HG02840 (cell line): ENCODE data around the gene PCK2.

Source experiments
- ATAC-seq: cut with Tn5 transposase; IDR thresholded peaks from one replicate; pipeline ENCODE4 v1.9.1; 2021; ENCODE audit warnings: mild to moderate bottlenecking, moderate library complexity, moderate number of reproducible peaks; ENCODE audit not compliant: unreplicated experiment, low FRiP score

PCK2 gene

DNA sequence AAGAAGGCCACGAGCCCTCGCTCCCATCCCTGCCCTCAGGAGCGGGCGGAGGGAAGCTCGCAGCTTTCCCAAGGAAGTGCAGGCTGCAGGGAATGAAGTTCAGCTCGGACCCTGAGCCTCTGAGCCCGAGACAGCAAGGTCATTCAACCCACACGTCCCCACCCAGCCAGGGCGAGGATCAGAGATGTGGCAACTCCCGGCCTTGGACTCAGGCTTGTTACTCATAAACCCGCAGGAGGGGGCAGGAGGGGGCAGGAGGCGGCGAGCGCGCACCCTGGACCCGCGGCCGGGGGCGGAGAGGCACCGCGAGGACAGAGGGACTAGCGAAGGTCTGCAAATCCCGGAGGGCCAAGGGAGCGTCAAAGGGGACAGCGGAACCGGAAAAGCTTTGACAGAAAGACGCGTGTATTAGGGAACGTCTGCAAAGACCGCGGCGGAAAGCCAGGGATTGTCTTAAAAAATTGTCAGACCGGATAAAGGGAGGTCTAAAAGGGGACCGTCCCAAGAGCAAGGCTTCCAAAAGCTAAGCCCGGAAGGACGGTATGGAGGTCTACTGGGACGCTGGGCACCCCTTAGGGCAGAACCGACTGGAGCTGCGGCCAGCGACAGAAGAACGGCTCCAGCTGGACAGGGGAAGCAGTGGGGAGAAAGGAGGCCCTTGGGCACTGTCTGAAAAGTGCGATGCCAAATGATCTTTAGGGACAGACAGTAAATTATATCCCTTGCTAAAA, 19.9 kb downstream of the PCK2 start:
- no peak for ATAC-seq

- ATAC-seq = peak; percentile 80
These were observed 20.7 kb downstream of the PCK2 start, which contains the start of the genes DCAF11 and NRL for GRCh38 chr14:24114532-24115421. Gene DCAF11 (plus strand): TSS chr14:24114777. CDS start chr14:24115595, 818 bp downstream. Gene NRL (minus strand): TSS chr14:24114949. CDS start chr14:24082848, 32,101 bp downstream.

- no peak for ATAC-seq
These were observed 21.5 kb downstream of the PCK2 start for GRCh38 chr14:24115422-24116127.

- ATAC-seq = no peak
These were observed 22.2 kb downstream of the PCK2 start for GRCh38 chr14:24116128-24116814.

DNA sequence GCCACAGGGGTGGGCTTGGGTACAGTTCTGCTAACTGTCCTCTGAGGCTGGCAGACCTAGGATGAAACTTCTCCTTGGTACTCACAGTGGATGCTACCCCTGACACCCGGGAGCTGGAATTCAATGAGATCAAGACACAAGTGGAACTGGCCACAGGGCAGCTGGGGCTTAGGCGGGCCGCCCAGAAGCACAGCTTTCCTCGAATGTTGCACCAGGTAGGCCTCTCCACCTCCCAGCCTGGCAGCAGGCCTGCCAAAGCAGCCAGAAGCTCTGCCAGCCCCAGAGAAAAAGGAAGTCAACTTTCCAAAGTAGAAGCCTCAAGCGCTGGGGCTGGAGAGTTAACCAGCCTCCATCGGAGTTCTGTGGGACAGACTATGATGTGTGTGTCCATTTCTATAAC, 23.1 kb downstream of the PCK2 start:
- ATAC-seq = no peak

GRCh38 chr14:24119691-24120090, 25.6 kb downstream of the PCK2 start:
- no peak for ATAC-seq

GRCh38 chr14:24121210-24121609, 27.1 kb downstream of the PCK2 start:
- no peak for ATAC-seq

DNA sequence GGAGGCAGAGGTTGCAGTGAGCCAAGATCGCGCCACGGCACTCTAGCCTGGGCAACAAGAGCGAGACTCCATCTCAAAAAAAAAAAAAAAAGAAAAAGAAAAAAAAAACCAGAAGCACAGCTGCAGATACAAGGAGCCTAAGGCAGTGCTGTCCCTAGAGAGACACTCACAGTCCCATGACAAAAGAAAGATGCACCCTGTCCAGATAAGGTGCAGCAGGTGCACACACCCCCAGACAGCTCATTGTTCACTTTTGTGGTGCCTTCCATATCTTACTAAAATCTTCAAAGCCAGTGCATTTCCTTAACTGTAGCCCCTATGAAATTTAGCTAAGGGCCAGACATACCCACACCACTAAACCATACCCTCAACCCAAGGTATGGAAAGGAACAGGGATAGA, 28.3 kb downstream of the PCK2 start:
- ATAC-seq = no peak

DNA sequence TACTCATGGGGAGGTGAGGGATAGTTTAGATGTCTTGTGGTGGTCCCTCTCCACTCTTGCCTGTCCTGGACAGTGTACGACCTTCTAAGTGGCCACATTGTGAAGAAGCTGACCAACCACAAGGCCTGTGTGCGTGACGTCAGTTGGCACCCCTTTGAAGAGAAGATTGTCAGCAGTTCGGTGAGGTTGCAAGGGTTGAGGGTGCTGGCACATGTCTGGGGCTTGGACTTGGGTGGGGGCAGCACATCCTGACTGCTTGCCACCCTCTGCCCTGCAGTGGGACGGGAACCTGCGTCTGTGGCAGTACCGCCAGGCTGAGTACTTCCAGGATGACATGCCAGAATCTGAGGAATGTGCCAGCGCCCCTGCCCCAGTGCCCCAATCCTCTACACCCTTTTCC, 28.8 kb downstream of the PCK2 start:
- no peak for ATAC-seq

- no peak for ATAC-seq
These were observed 29.6 kb downstream of the PCK2 start for GRCh38 chr14:24123424-24124417.

GRCh38 chr14:24126939-24127338, 32.8 kb downstream of the PCK2 start:
- no peak for ATAC-seq

- no peak for ATAC-seq
These were observed 33.6 kb downstream of the PCK2 start for GRCh38 chr14:24127673-24128072.

GRCh38 chr14:24129410-24129998, 35.4 kb downstream of the PCK2 start:
- no peak for ATAC-seq

DNA sequence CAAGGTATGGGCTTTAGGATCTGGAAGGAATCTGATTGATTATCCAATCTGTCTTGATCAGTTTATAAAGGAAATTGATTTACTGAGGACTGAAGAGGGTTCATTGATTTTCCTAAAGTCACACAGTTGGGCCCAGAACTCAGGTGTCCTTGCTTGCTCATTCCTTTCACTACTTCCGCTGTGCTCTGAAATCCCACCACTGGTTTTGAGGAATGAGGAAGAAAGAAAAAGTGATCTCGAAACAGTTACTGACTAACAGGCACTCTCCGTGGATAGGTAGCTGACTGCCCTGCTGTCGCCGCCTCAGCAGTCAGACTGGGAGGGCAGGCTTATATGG, 36.2 kb downstream of the PCK2 start, which contains the start of gene FITM1:
Gene FITM1 (plus strand): TSS at position 280 of the 337 bp plus-strand sequence. CDS start 905 bp downstream, outside the sequence.
- no peak for ATAC-seq

GRCh38 chr14:24130717-24131548, 36.8 kb downstream of the PCK2 start:
- ATAC-seq = no peak

DNA sequence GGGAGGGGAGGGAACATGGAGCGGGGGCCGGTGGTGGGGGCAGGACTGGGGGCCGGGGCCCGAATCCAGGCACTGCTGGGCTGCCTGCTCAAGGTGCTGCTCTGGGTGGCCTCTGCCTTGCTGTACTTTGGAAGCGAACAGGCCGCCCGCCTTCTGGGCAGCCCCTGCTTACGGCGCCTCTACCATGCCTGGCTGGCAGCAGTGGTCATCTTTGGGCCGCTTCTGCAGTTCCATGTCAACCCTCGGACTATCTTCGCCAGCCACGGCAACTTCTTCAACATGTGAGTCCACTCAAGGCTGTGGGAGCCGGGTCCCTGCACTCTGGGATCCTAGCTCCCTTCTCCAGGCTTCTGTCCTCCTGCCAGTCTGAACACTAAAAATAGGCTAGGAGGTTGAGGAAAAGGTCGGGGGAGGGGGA, 37.4 kb downstream of the PCK2 start:
- ATAC-seq = no peak

DNA sequence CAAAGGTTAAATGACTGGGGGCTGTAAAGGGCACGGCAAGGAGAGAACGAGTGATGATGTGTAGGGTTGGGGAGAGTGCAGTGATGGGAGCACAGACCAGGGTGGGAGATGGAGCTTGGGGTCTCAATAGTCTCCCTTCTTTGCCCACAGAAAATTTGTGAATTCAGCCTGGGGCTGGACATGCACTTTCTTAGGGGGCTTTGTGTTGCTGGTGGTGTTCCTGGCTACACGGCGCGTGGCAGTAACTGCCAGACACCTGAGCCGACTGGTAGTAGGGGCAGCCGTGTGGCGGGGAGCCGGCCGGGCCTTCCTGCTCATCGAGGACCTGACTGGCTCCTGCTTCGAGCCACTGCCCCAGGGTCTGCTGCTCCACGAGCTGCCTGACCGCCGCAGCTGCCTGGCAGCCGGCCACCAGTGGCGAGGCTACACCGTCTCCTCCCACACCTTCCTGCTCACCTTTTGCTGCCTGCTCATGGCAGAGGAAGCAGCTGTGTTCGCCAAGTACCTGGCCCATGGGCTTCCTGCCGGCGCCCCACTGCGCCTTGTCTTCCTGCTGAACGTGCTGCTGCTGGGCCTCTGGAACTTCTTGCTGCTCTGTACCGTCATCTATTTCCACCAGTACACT, 38.1 kb downstream of the PCK2 start:
- ATAC-seq = no peak
